ENCODE measurements around the gene PCDHGA12. TPM values are rescaled to one million over a fixed set of nuclear protein-coding genes. Genes with fewer than 3 reads are reported as not detected.

Gene PCDHGA12
- total and polyA plus RNA-seq, 2 experiments from 2014 or later = 8.5 to 8.6 TPM

DNA sequence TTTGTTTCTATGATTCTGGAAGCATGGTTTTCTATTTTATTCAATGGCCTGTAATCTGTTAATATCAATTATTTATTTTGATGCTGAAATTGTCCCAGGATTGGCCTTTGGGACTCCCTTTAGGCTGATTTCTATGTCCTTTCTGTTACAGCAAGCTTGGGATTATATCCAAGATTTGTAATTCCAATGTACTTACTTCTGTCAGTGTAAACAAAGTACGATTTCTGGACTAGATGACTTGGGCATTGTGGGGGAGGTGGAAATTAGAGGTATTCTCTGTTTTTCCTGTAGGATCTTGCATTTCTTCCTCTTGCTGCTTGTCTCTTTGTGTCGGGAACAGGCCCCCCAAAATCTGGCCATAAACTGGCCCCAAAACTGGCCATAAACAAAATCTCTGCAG is 3.7 kb downstream of the PCDHGA12 start:
- Histone ChIP-seq H3K4me1 (ENCODE audit: insufficient read depth) (peaks cover 29% of the 10 kb centered on the region), H4K20me1 (ENCODE audit: insufficient read depth) (no peaks in the 10 kb centered on the region), H3K9me2 (ENCODE audit: insufficient read depth) (no peaks in the 10 kb centered on the region), H3K79me2 (ENCODE audit: insufficient read depth) (peaks cover 52% of the 10 kb centered on the region), H3K27ac (peak overlapping the region; percentile 8; the same call in 1 of the 2 replicates), H3K9me3 (ENCODE audit: low read depth) (no peaks in the 10 kb centered on the region), H3F3A (ENCODE audit: insufficient read depth) (peaks cover 20% of the 10 kb centered on the region), H3K4me3 (0 out of 2 replicates have a peak overlapping the region, but pooled peaks have one; percentile 23), H3K36me3 (ENCODE audit: low read depth) (no peaks in the 10 kb centered on the region), H3K4me2 (ENCODE audit: unreplicated experiment) (peak overlapping the region; percentile 59), H3K27me3 (replicated peaks; ENCODE audit: insufficient read depth) (no peaks in the 10 kb centered on the region), H2AFZ (no peak overlapping the region), H3K9ac (no peak overlapping the region)
- DNase-seq = peak; percentile 71
- TF ChIP-seq EZH2 (IDR thresholded peaks at IDR 0.05; ENCODE audit: insufficient read depth, poor library complexity, severe bottlenecking) = no peak
- no peak for TF ChIP-seq EZH2phosphoT487 (IDR thresholded peaks at IDR 0.05; ENCODE audit: insufficient read depth, low read depth)
- in situ Hi-C loops (cut with MboI) = no loop called here
- 52 to 54% methylated on average over 2 of the region's 2 CpGs for WGBS, 2 experiments (ENCODE audit: low coverage in 1 of 2, low lambda C conversion rate in 2 of 2, missing lambda C conversion rate in 2 of 2)

DNA sequence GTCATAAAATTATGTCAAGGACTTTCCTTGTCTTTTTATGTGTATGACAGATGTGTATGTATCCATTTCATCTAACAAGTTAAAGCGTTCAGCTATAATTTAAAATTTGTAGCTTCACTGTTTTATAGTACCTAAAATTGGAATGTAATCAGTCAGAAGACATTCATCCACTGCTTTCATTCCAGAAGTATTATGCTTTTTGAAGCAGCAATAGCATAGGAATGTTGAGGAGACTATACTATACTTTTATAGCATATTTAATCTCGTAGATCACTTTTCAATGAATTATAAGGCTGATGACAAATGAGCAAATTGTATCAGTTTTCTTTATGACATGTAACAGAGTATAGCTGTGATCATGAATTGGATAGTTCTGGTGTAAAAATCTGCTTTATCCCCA is 6.9 kb downstream of the PCDHGA12 start:
- H3K27ac ChIP-seq = peak overlapping the region; percentile 39
- in situ Hi-C loops (cut with MboI) = no loop called here
- no peak for TF ChIP-seq EZH2 (IDR thresholded peaks at IDR 0.05; ENCODE audit: insufficient read depth, poor library complexity, severe bottlenecking)
- TF ChIP-seq EZH2phosphoT487 (IDR thresholded peaks at IDR 0.05; ENCODE audit: insufficient read depth, low read depth) = no peak
- no peak overlapping the region for H3K9ac ChIP-seq
- peaks cover 36% of the 10 kb centered on the region for H3K4me1 ChIP-seq (ENCODE audit: insufficient read depth)
- H3F3A ChIP-seq (ENCODE audit: insufficient read depth) = peaks cover 20% of the 10 kb centered on the region
- no peaks in the 10 kb centered on the region for H4K20me1 ChIP-seq (ENCODE audit: insufficient read depth)
- peaks cover 67% of the 10 kb centered on the region for H3K79me2 ChIP-seq (ENCODE audit: insufficient read depth)
- H3K27me3 ChIP-seq (replicated peaks; ENCODE audit: insufficient read depth) = no peaks in the 10 kb centered on the region
- H3K4me3 ChIP-seq = peak overlapping the region; percentile 19
- DNase-seq = peak; percentile 69
- no peak overlapping the region for H2AFZ ChIP-seq
- peak overlapping the region; percentile 46 for H3K4me2 ChIP-seq (ENCODE audit: unreplicated experiment)
- no peaks in the 10 kb centered on the region for H3K36me3 ChIP-seq (ENCODE audit: low read depth)
- 26 to 31% methylated on average over 2 of the region's 2 CpGs for WGBS, 2 experiments (ENCODE audit: low coverage in 1 of 2, low lambda C conversion rate in 2 of 2, missing lambda C conversion rate in 2 of 2)
- H3K9me3 ChIP-seq (ENCODE audit: low read depth) = no peaks in the 10 kb centered on the region
- no peaks in the 10 kb centered on the region for H3K9me2 ChIP-seq (ENCODE audit: insufficient read depth)

DNA sequence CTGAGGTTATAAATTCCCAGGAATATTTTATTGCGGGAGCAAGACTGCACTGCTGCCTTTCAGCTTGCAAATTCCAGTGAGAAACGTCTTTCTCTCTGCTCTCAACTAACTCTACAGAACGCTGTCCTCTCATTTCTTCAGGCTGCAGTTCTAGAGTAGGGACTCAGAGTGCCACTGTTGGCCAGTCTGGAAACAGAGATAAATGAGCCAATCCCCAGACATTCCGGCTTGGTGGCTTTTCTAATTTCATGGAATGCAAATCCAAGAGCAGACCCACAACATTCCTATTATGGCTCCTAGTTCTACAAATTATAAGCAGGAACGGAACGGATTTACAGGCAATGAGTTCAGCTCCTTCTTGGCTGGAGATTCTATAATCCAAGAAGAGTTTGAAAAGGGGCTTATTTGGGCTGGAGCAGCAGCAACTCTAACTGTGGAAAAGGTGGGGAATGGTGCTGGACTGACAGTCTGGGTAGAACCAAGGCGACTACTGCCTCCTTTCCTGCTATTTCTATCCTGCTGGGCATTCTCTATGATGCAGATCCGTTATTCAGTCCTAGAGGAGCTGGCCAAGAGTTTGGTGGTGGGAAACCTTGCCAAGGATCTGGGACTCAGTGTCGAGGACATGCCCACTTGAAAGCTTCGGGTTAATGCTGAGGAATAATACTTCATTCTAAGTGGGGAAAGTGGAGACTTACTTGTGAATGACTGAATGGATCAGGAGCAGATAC is 9.3 kb downstream of the PCDHGA12 start:
- no peak overlapping the region for H2AFZ ChIP-seq
- H4K20me1 ChIP-seq (ENCODE audit: insufficient read depth) = no peaks in the 10 kb centered on the region
- peak; percentile 62 for DNase-seq
- H3K79me2 ChIP-seq (ENCODE audit: insufficient read depth) = peaks cover 79% of the 10 kb centered on the region
- H3K27ac ChIP-seq = peak overlapping the region; percentile 9
- 33 to 34% methylated on average over 10 of the region's 10 CpGs for WGBS, 2 experiments (ENCODE audit: low coverage in 1 of 2, low lambda C conversion rate in 2 of 2, missing lambda C conversion rate in 2 of 2)
- in situ Hi-C loops (cut with MboI) = no loop called here
- H3K4me2 ChIP-seq (ENCODE audit: unreplicated experiment) = peak overlapping the region; percentile 13
- H3K4me3 ChIP-seq = no peak overlapping the region
- no peak overlapping the region for H3K9ac ChIP-seq
- TF ChIP-seq EZH2 (IDR thresholded peaks at IDR 0.05; ENCODE audit: insufficient read depth, poor library complexity, severe bottlenecking) (no peak), EZH2phosphoT487 (IDR thresholded peaks at IDR 0.05; ENCODE audit: insufficient read depth, low read depth) (no peak)
- peaks cover 12% of the 10 kb centered on the region; the same call in 1 of the 2 replicates for H3F3A ChIP-seq (ENCODE audit: insufficient read depth)
- peaks cover 24% of the 10 kb centered on the region for H3K4me1 ChIP-seq (ENCODE audit: insufficient read depth)
- no peaks in the 10 kb centered on the region for H3K27me3 ChIP-seq (replicated peaks; ENCODE audit: insufficient read depth)
- no peaks in the 10 kb centered on the region for H3K36me3 ChIP-seq (ENCODE audit: low read depth)
- no peaks in the 10 kb centered on the region for H3K9me2 ChIP-seq (ENCODE audit: insufficient read depth)
- H3K9me3 ChIP-seq (ENCODE audit: low read depth) = no peaks in the 10 kb centered on the region

DNA sequence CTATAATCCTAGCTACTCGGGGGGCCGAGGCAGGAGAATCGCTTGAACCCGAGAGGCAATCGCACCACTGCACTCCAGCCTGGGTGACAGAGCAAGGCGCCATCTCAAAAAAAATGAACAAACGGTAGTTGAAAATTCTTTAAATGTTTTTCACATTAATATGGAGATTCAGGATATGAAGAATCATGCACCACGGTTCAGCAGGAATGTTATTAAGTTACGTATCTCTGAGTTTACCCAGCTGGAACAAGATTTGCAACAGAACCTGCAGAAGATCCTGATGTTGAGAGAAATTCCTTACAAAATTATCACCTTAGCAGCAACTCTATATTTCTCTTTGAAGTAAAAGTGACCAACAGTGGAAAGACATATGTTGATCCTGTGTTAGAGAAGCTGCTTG is 10.0 kb downstream of the PCDHGA12 start:
- Histone ChIP-seq H3K4me3 (no peak overlapping the region), H3K27ac (no peak overlapping the region), H3K9me2 (ENCODE audit: insufficient read depth) (no peaks in the 10 kb centered on the region), H3K9ac (no peak overlapping the region), H3K4me2 (ENCODE audit: unreplicated experiment) (no peak overlapping the region), H3K9me3 (ENCODE audit: low read depth) (no peaks in the 10 kb centered on the region), H3K27me3 (replicated peaks; ENCODE audit: insufficient read depth) (no peaks in the 10 kb centered on the region), H4K20me1 (ENCODE audit: insufficient read depth) (no peaks in the 10 kb centered on the region), H3F3A (ENCODE audit: insufficient read depth) (peaks cover 12% of the 10 kb centered on the region; the same call in 1 of the 2 replicates), H2AFZ (no peak overlapping the region), H3K4me1 (ENCODE audit: insufficient read depth) (peaks cover 23% of the 10 kb centered on the region), H3K36me3 (ENCODE audit: low read depth) (no peaks in the 10 kb centered on the region), H3K79me2 (ENCODE audit: insufficient read depth) (peaks cover 81% of the 10 kb centered on the region)
- 88 to 89% methylated on average over 9 of the region's 9 CpGs for WGBS, 2 experiments (ENCODE audit: low coverage in 1 of 2, low lambda C conversion rate in 2 of 2, missing lambda C conversion rate in 2 of 2)
- no peak for TF ChIP-seq EZH2phosphoT487 (IDR thresholded peaks at IDR 0.05; ENCODE audit: insufficient read depth, low read depth)
- TF ChIP-seq EZH2 (IDR thresholded peaks at IDR 0.05; ENCODE audit: insufficient read depth, poor library complexity, severe bottlenecking) = no peak
- in situ Hi-C loops (cut with MboI) = no loop called here
- no peak for DNase-seq

All from GM23248 (cell line).